Fibroblast of skin of right biceps (primary cell): ENCODE data around the gene PKD1L1.
A peak's percentile ranks its signal among the peaks of the same experiment; 100 is the strongest.
"Not testable (repeated sequence)": the region's sequence is repeated elsewhere in the genome, so short reads cannot be mapped to it uniquely, and the experiment has no call there.

Experiments
- DNase-seq: peaks from one replicate; pipeline ENCODE4 v3.0.0-alpha.2; 2013

Gene PKD1L1

GRCh38 chr7:47758546-47758945, 189.7 kb downstream of the PKD1L1 start:
- peak; percentile 60 for DNase-seq

GRCh38 chr7:47757921-47758411, 190.3 kb downstream of the PKD1L1 start:
- DNase-seq = peak; percentile 77

GRCh38 chr7:47756636-47757035, 191.6 kb downstream of the PKD1L1 start:
- DNase-seq = no peak

- no peak for DNase-seq
Observed at GRCh38 chr7:47755248-47755647, 193.0 kb downstream of the PKD1L1 start.

GRCh38 chr7:47751724-47752123, 196.5 kb downstream of the PKD1L1 start:
- DNase-seq = not testable (repeated sequence)

GRCh38 chr7:47751043-47751442, 197.2 kb downstream of the PKD1L1 start:
- no peak for DNase-seq

GRCh38 chr7:47748041-47748440, 200.2 kb downstream of the PKD1L1 start:
- DNase-seq = no peak

GRCh38 chr7:47747160-47747559, 201.1 kb downstream of the PKD1L1 start:
- DNase-seq = no peak

GRCh38 chr7:47746468-47746867, 201.8 kb downstream of the PKD1L1 start:
- no peak for DNase-seq

GRCh38 chr7:47744883-47745282, 203.4 kb downstream of the PKD1L1 start:
- no peak for DNase-seq

- peak; percentile 58 for DNase-seq
Observed at GRCh38 chr7:47743965-47744591, 204.2 kb downstream of the PKD1L1 start.

GRCh38 chr7:47741984-47742383, 206.3 kb downstream of the PKD1L1 start:
- peak; percentile 41 for DNase-seq

- no peak for DNase-seq
Observed at GRCh38 chr7:47739891-47740290, 208.4 kb downstream of the PKD1L1 start.

- no peak for DNase-seq
Observed at GRCh38 chr7:47739301-47739875, 208.9 kb downstream of the PKD1L1 start.

- DNase-seq = no peak
Observed at GRCh38 chr7:47738563-47739166, 209.6 kb downstream of the PKD1L1 start.

GRCh38 chr7:47737601-47738000, 210.7 kb downstream of the PKD1L1 start:
- DNase-seq = no peak

- no peak for DNase-seq
Observed at GRCh38 chr7:47735431-47736345, 212.6 kb downstream of the PKD1L1 start.

GRCh38 chr7:47734949-47735291, 213.3 kb downstream of the PKD1L1 start:
- DNase-seq = no peak

GRCh38 chr7:47734287-47734948, 213.8 kb downstream of the PKD1L1 start:
- DNase-seq = no peak

- DNase-seq = peak; percentile 34
Observed at GRCh38 chr7:47730142-47730541, 218.1 kb downstream of the PKD1L1 start.

- no peak for DNase-seq
Observed at GRCh38 chr7:47726047-47726726, 222.1 kb downstream of the PKD1L1 start.
